HepG2 (cell line): ENCODE data around the gene NSUN5. TPM values are rescaled to one million over a fixed set of nuclear protein-coding genes. Genes with fewer than 3 reads are reported as not detected.
A peak's percentile ranks its signal among the peaks of the same experiment; 100 is the strongest.

Experiments
- AFF4 ChIP-seq: sonication (generic); formaldehyde crosslinking; IDR thresholded peaks from 2 replicates; pipeline ENCODE4 v1.4.0; 2020; ENCODE audit warnings: missing genetic modification reagents
- MEF2D ChIP-seq: sonication (generic); formaldehyde crosslinking; IDR thresholded peaks from 2 replicates; pipeline ENCODE4 v1.5.1; 2020; ENCODE audit warnings: mild to moderate bottlenecking, missing genetic modification reagents
- MIER3 ChIP-seq: IDR thresholded peaks from 2 replicates; pipeline ENCODE4 v1.6.1; 2016; ENCODE audit warnings: missing compliant biosample characterization, borderline replicate concordance
- NBN ChIP-seq: fragments of 450-650 bp; conservative IDR thresholded peaks from 2 replicates; pipeline ENCODE4 v1.6.1; 2017
- NKX3-1 ChIP-seq: sonication (generic); formaldehyde crosslinking; IDR thresholded peaks from 2 replicates; pipeline ENCODE4 v1.5.0; 2020; ENCODE audit warnings: missing genetic modification reagents
- NR2F2 ChIP-seq: IDR thresholded peaks from 2 replicates; pipeline ENCODE4 v1.6.1; 2012; ENCODE audit warnings: low read depth, inconsistent platforms, borderline replicate concordance
- SAP130 ChIP-seq: IDR thresholded peaks from 2 replicates; pipeline ENCODE4 v1.6.1; 2016; ENCODE audit warnings: low read depth
- SNRNP70 ChIP-seq: fragments of 200-400 bp; formaldehyde crosslinking; IDR thresholded peaks from 2 replicates; pipeline ENCODE4 v1.6.1; 2017; ENCODE audit warnings: mild to moderate bottlenecking, low read depth, low read length, moderate library complexity
- THAP9 ChIP-seq: sonication (generic); formaldehyde crosslinking; IDR thresholded peaks from 2 replicates; pipeline ENCODE4; 2020; ENCODE audit warnings: missing genetic modification reagents, mild to moderate bottlenecking, borderline replicate concordance
- UBTF ChIP-seq: sonication (generic); formaldehyde crosslinking; IDR thresholded peaks from 2 replicates; pipeline ENCODE4 v1.4.0; 2020; ENCODE audit warnings: mild to moderate bottlenecking, missing genetic modification reagents
- XRCC5 ChIP-seq: fragments of 200-400 bp; formaldehyde crosslinking; optimal IDR thresholded peaks from 2 replicates; pipeline ENCODE3; 2017; ENCODE audit warnings: mild to moderate bottlenecking, low read length
- ZFP1 ChIP-seq: IDR thresholded peaks from 2 replicates; pipeline ENCODE4 v1.6.1; 2016
- ZNF12 ChIP-seq: sonication (generic); formaldehyde crosslinking; IDR thresholded peaks from 2 replicates; pipeline ENCODE4 v1.5.0; 2020; ENCODE audit warnings: missing genetic modification reagents
- ZNF180 ChIP-seq: sonication (generic); formaldehyde crosslinking; IDR thresholded peaks from 2 replicates; pipeline ENCODE4 v1.4.0; 2020; ENCODE audit warnings: low read depth, missing genetic modification reagents, borderline replicate concordance
- ZNF205 ChIP-seq: IDR thresholded peaks from 2 replicates; pipeline ENCODE4 v1.6.1; 2018; ENCODE audit warnings: missing biosample characterization, missing genetic modification reagents
- ZNF275 ChIP-seq: sonication (generic); formaldehyde crosslinking; IDR thresholded peaks from 2 replicates; pipeline ENCODE4 v1.8.0; 2022; ENCODE audit warnings: missing genetic modification reagents, mild to moderate bottlenecking, inconsistent platforms, borderline replicate concordance
- ZNF703 ChIP-seq: sonication (generic); formaldehyde crosslinking; IDR thresholded peaks from 2 replicates; pipeline ENCODE4 v1.5.1; 2020; ENCODE audit warnings: missing genetic modification reagents, mild to moderate bottlenecking, moderate library complexity, borderline replicate concordance
- ZNF761 ChIP-seq: sonication (generic); formaldehyde crosslinking; conservative IDR thresholded peaks from 2 replicates; pipeline ENCODE4 v1.4.0; 2020; ENCODE audit warnings: mild to moderate bottlenecking, missing genetic modification reagents
- ZNF776 ChIP-seq: sonication (generic); formaldehyde crosslinking; IDR thresholded peaks from 2 replicates; pipeline ENCODE4 v1.4.0; 2020; ENCODE audit warnings: mild to moderate bottlenecking, missing genetic modification reagents
- ZNF850 ChIP-seq: sonication (generic); formaldehyde crosslinking; conservative IDR thresholded peaks from 2 replicates; pipeline ENCODE4 v1.9.0; 2021; ENCODE audit warnings: mild to moderate bottlenecking, missing genetic modification reagents
- polyA plus RNA-seq, 8 experiments: library from polyadenylated mRNA; depleted of rRNA in 3 of 8; stranded (reverse) in 7 of 8; unstranded in 1 of 8; fragments of >200 nt; fragmentation: Illumina TruSeq in 4 of 8; extraction: Trizol in 4 of 8; gene quantifications; 2 replicates each; pipeline versions ENCODE4 v1.2.1 to v1.2.3, GENCODE V29; 2011 to 2016; ENCODE audit warnings: low read depth in 4 of 8, missing spikeins in 1 of 8, mixed read lengths in 1 of 8; ENCODE audit not compliant: insufficient read depth in 1 of 8
- total RNA-seq, 5 experiments: library from RNA; depleted of rRNA; stranded (reverse); fragments of >200 nt; fragmentation: Illumina TruSeq; extraction: Trizol; gene quantifications; 2 replicates each; pipeline ENCODE4 v1.2.3, GENCODE V29; 2016; ENCODE audit warnings: low read depth in 1 of 5

The NSUN5 gene
- total and polyA plus RNA-seq, 2 of the 13 experiments (the other 11 are each of a cell fraction or from before 2014, with no cell fraction given), result 19.9 to 35.8 TPM

GRCh38 chr7:73343671-73344380 is 35.2 kb upstream of the NSUN5 start (continued):
- TF ChIP-seq THAP9 (CRISPR knock-in tag) (no peak), MIER3 (no peak), ZNF776 (CRISPR knock-in tag) (no peak), ZNF275 (CRISPR knock-in tag) (no peak), ZNF180 (CRISPR knock-in tag) (no peak), UBTF (CRISPR knock-in tag) (no peak; the same call in 1 of the 2 replicates), ZNF761 (CRISPR knock-in tag) (no peak), ZNF205 (no peak), SAP130 (CRISPR knock-in tag) (peak; percentile 40; the same call in 1 of the 2 replicates), XRCC5 (peak; percentile 38), ZFP1 (CRISPR knock-in tag) (no peak), NKX3-1 (CRISPR knock-in tag) (no peak), ZNF703 (no peak), NBN (no peak), SNRNP70 (no peak), ZNF12 (CRISPR knock-in tag) (no peak), MEF2D (no peak), NR2F2 (no peak), AFF4 (CRISPR knock-in tag) (no peak), ZNF850 (CRISPR knock-in tag) (no peak)
